Heart left ventricle (tissue), 16 donors: ENCODE data around the gene ZNF560. TPM values are rescaled to one million over a fixed set of nuclear protein-coding genes. Genes with fewer than 3 reads are reported as not detected.

Experiments
- ATAC-seq, 4 donors: fragments of 200-7000 bp; cut with Tn5 transposase; one replicate each; pipeline ENCODE4 v1.9.1; 2020 to 2022; ENCODE audit warnings: moderate library complexity in 4 of 4, mild to moderate bottlenecking in 3 of 4, moderate number of reproducible peaks in 1 of 4
- DNase-seq, 5 donors: peaks; one replicate each; pipeline ENCODE4 v3.0.0-alpha.2; 2020
- H3K27ac ChIP-seq, 12 donors: fragments of 200-600 bp; sonication (generic) in 4 of 12; one replicate each; pipeline versions ENCODE4 v1.5.0 to v1.8.0; 2016 to 2022; ENCODE audit warnings: mild to moderate bottlenecking in 2 of 12
- H3K27me3 ChIP-seq, 9 donors: fragments of 200-600 bp; sonication (generic) in 2 of 9; one replicate each; pipeline versions ENCODE4 v1.5.1 to v1.8.0; 2016 to 2022; ENCODE audit warnings: mild to moderate bottlenecking in 3 of 9
- H3K36me3 ChIP-seq, 9 donors: fragments of 200-600 bp; sonication (generic) in 2 of 9; one replicate each; pipeline versions ENCODE4 v1.5.0 to v1.8.0; 2018 to 2022; ENCODE audit warnings: mild to moderate bottlenecking in 2 of 9
- H3K4me1 ChIP-seq, 12 donors: fragments of 200-600 bp; sonication (generic) in 4 of 12; one replicate each; pipeline versions ENCODE4 v1.5.0 to v1.8.0; 2016 to 2022; ENCODE audit warnings: mild to moderate bottlenecking in 3 of 12
- H3K4me3 ChIP-seq, 12 donors: fragments of 200-600 bp; sonication (generic) in 4 of 12; one replicate each; pipeline versions ENCODE4 v1.5.0 to v1.8.0; 2017 to 2022; ENCODE audit warnings: mild to moderate bottlenecking in 9 of 12, moderate library complexity in 4 of 12
- H3K9me3 ChIP-seq, 12 donors: fragments of 200-600 bp; sonication (generic) in 4 of 12; one replicate each; pipeline versions ENCODE4 v1.5.0 to v1.8.0; 2016 to 2022; ENCODE audit warnings: mild to moderate bottlenecking in 1 of 12
- POLR2A ChIP-seq, 2 donors: fragments of 450-650 bp; IDR thresholded peaks; one replicate each; pipeline ENCODE4 v1.6.1; 2017; ENCODE audit warnings: antibody characterized with exemption in 2 of 2, mild to moderate bottlenecking in 2 of 2, moderate library complexity in 2 of 2
- WGBS, 4 donors: extraction: QIAGEN DNeasy Blood & Tissue Kit in 2 of 4; methylation state at CpG; one replicate each; pipeline versions ENCODE4 v1.1.5 to v1.1.7; 2013 to 2018; 5-methylcytosine and 5-hydroxymethylcytosine counted together
- intact Hi-C, 10 donors: fragments of 100-400 bp; cut with DNase I; formaldehyde crosslinking; loops; one replicate each; pipeline versions ENCODE4 v1.11.1 to v1.14.2; 2022
- polyA plus RNA-seq, 2 donors: library from polyadenylated mRNA; stranded (reverse); fragments of 200-250 nt; gene quantifications; one replicate each; pipeline ENCODE4 v1.2.3, GENCODE V29; 2013
- total RNA-seq, 9 donors: library from RNA; depleted of rRNA in 2 of 9; stranded (reverse); fragments of >200 nt in 2 of 9; fragmentation: NEBNext Ultra II Directional in 3 of 9; extraction: Animal tissue kit (Norgen Biotek cat#: 25700) in 3 of 9; gene quantifications; one replicate each; pipeline versions ENCODE4 v1.1.0 to v1.2.4, GENCODE V29; 2016 to 2023
- TF ChIP-seq, protein P1 (sequence below), 12 donors: fragments of 200-600 bp; sonication (generic) in 4 of 12; IDR thresholded peaks; one replicate each; pipeline versions ENCODE4 v1.5.0 to v1.8.0; 2018 to 2022; ENCODE audit warnings: antibody characterized with exemption in 12 of 12, mild to moderate bottlenecking in 5 of 12
- donor health status: ischemic (EF 13 %, LVEDD 7.1; RV severe dilation, severe dysfunction).
- donor health status: healthy with polysubstance abuse.
- donor health status: DM: no; HTN: yes; CAD: no.
- donor health status: DM: no; HTN: no; CAD: no.
- donor health status: ischemic (EF 25% LVEDD 6.9; RV normal size, moderate dysfunction).
- donor health status: ischemic (EF 25% LVEDD 5.7; RV mildly dilated, moderate dysfunction).
- donor health status: healthy.
- donor health status: DM: yes; HTN: yes; CAD: no.
- donor health status: ischemic (EF 35%, LVEDD 5.7; RV mildly dilated, moderate dysfunction).
- donor health status: nonischemic (EF 11% LVEDD 7.7; RV severe dilation, severe dysfunction).
- donor health status: DM: yes; HTN: yes; CAD: no.
- donor health status: PGD.
- donor health status: ischemic (EF 29% LVEDD 5.4; RV normal size, mild dysfunction).
- donor health status: nonischemic (EF 23%, LVEDD 6.1; RV moderate dilation, normal function).

Gene ZNF560
- total and polyA plus RNA-seq, 11 donors = 0.03 to 0.29 (median 0.11) TPM; not detected in 8

DNA sequence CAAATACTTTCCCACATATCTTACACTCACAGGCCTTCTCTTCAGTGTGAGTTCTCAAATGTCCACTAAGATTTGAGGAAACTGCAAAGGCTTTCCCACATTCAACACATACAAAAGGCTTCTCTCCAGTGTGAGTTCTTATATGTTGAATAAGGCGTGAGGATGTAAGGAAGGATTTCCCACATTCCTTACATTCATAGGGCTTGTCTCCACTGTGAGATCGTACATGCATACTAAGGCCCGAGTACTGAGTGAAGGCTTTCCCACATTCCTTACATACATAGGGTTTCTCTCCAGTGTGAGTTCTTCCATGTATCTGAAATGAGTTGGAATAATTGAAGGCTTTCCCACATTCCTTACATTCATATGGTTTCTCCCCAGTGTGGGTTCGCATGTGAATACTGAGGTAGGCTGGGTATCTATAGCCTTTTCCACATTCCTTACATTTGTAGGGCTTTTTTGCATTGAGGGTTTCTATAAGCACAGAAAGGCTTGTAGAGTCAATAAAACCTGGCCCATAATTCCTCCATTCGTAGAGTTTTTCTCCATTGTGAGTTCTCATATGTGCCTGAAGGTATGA lies 30.4 kb upstream of the ZNF560 start:
- Histone ChIP-seq H3K27me3 (no peaks in the 10 kb centered on the region), H3K36me3 (peaks cover 40 to 98% (median 69%) of the 10 kb centered on the region in 9 donors), H3K9me3 (peaks cover 4 to 100% (median 91%) of the 10 kb centered on the region in 12 donors), H3K27ac (no peak overlapping the region), H3K4me1 (no peaks in the 10 kb centered on the region), H3K4me3 (no peak overlapping the region)
- intact Hi-C loops = no loop called here
- DNase-seq (no peak), ATAC-seq (no peak)
- 96 to 99% (median 98%) methylated on average over 5 of the region's 5 CpGs for WGBS, 4 donors
- TF ChIP-seq POLR2A (IDR thresholded peaks at IDR 0.05) = no peak
- TF ChIP-seq, protein P1, sequence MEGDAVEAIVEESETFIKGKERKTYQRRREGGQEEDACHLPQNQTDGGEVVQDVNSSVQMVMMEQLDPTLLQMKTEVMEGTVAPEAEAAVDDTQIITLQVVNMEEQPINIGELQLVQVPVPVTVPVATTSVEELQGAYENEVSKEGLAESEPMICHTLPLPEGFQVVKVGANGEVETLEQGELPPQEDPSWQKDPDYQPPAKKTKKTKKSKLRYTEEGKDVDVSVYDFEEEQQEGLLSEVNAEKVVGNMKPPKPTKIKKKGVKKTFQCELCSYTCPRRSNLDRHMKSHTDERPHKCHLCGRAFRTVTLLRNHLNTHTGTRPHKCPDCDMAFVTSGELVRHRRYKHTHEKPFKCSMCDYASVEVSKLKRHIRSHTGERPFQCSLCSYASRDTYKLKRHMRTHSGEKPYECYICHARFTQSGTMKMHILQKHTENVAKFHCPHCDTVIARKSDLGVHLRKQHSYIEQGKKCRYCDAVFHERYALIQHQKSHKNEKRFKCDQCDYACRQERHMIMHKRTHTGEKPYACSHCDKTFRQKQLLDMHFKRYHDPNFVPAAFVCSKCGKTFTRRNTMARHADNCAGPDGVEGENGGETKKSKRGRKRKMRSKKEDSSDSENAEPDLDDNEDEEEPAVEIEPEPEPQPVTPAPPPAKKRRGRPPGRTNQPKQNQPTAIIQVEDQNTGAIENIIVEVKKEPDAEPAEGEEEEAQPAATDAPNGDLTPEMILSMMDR (IDR thresholded peaks at IDR 0.05) = no peak

GRCh38 chr19:9523885-9524474 lies 25.6 kb upstream of the ZNF560 start:
- H3K9me3 ChIP-seq = peaks cover 8 to 100% (median 94%) of the 10 kb centered on the region in 12 donors
- intact Hi-C loops = no loop called here

DNA sequence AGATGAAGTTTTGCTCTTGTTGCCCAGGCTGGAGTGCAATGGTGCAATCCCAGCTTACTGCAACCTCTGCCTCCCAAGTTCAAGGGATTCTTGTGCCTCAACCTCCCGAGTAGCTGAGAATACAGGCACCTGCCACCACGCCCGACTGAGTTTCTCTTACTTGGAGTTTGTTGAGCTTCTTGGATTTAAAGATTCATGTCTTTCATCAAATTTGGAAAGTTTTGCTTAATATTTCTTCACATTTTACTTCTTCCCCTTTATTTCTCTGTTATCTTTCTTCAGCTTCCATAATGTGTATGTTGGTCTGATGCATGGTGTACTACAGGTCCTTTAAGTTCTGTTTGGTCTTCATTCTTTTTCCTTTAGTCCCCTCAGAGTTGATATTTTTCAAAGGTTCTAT lies 8.9 kb upstream of the ZNF560 start:
- intact Hi-C loops = no loop called here
- no peak for ATAC-seq
- H3K9me3 ChIP-seq = peaks cover 0 to 91% (median 48%) of the 10 kb centered on the region in 12 donors
- TF ChIP-seq, protein P1 (IDR thresholded peaks at IDR 0.05) = no peak
- TF ChIP-seq POLR2A (IDR thresholded peaks at IDR 0.05) = no peak
- H3K27ac ChIP-seq = no peak overlapping the region
- no peaks in the 10 kb centered on the region for H3K4me1 ChIP-seq
- DNase-seq = no peak
- H3K4me3 ChIP-seq = no peak overlapping the region
- no peaks in the 10 kb centered on the region for H3K27me3 ChIP-seq
- WGBS, 4 donors = 75 to 85% (median 82%) methylated on average over 3 of the region's 3 CpGs
- H3K36me3 ChIP-seq = no peaks in the 10 kb centered on the region

More at GRCh38 chr19:9523885-9524474, 25.6 kb upstream of the ZNF560 start:
- ATAC-seq (no peak), DNase-seq (no peak)
- Histone ChIP-seq H3K36me3 (peaks cover 11 to 67% (median 21%) of the 10 kb centered on the region in 9 donors), H3K27me3 (no peaks in the 10 kb centered on the region), H3K27ac (no peak overlapping the region), H3K4me1 (no peaks in the 10 kb centered on the region), H3K4me3 (no peak overlapping the region)
- WGBS, 4 donors = 91 to 98% (median 97%) methylated on average over 1 of the region's 1 CpG
- TF ChIP-seq, protein P1 (IDR thresholded peaks at IDR 0.05) = no peak

DNA sequence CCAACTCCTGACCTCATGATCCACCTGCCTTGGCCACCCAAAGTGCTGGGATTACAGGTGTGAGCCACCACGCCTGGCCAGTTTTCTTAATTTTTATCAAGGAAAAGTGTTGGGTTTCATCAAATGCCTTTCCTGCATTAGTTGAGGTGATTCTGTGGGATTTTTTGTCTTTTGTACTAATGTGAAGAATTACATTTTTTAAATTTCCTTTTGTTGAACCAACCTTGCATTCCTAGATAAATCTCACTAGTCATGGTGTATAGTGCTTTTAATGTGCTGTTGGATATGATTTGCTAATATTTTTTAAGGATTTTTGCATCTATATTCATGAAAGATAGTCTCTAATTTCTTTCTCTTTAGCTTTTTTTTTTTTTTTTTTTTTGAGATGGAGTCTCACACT lies 2.4 kb upstream of the ZNF560 start:
- H3K9me3 ChIP-seq = peaks cover 0 to 93% (median 55%) of the 10 kb centered on the region in 12 donors
- no peak for TF ChIP-seq POLR2A (IDR thresholded peaks at IDR 0.05)
- TF ChIP-seq, protein P1 (IDR thresholded peaks at IDR 0.05) = no peak
- intact Hi-C loops = no loop called here

More for the DNA sequence above, 2.4 kb upstream of the ZNF560 start:
- peaks cover 0 to 12% (median 0%) of the 10 kb centered on the region in 9 donors for H3K27me3 ChIP-seq
- H3K36me3 ChIP-seq = no peaks in the 10 kb centered on the region
- H3K4me3 ChIP-seq = no peak overlapping the region
- no peak overlapping the region for H3K27ac ChIP-seq
- ATAC-seq (no peak), DNase-seq (no peak)
- no peaks in the 10 kb centered on the region for H3K4me1 ChIP-seq
- WGBS, 4 donors = 80 to 100% (median 92%) methylated on average over 1 of the region's 1 CpG
